Adipose tissue (tissue), 3 donors: ENCODE data around the gene POU2F3. TPM values are rescaled to one million over a fixed set of nuclear protein-coding genes. Genes with fewer than 3 reads are reported as not detected.
"Not testable (repeated sequence)": the region's sequence is repeated elsewhere in the genome, so short reads cannot be mapped to it uniquely, and the experiment has no call there.

Source experiments
- H3K27ac ChIP-seq: one replicate; pipeline ENCODE4 v1.5.1; 2013; ENCODE audit warnings: low read depth, low read length
- WGBS, 3 donors: extraction: QIAGEN DNeasy Blood & Tissue Kit; methylation state at CpG; one replicate each; pipeline ENCODE4 v1.1.7; 2013; 5-methylcytosine and 5-hydroxymethylcytosine counted together
- polyA plus RNA-seq, 3 donors: library from polyadenylated mRNA; stranded (reverse); fragments of 200-250 nt; gene quantifications; one replicate each; pipeline ENCODE4 v1.2.3, GENCODE V29; 2013
- donor health status: healthy with polysubstance abuse.
- donor health status: Bipolar disorder and iron deficiency.
- donor health status: healthy.

The POU2F3 gene
- polyA plus RNA-seq, 3 donors, result 0.08 to 0.16 TPM; not detected in 1

- 84 to 87% (median 87%) methylated on average over 7 of the region's 7 CpGs for WGBS, 3 donors
- H3K27ac ChIP-seq, result no peak overlapping the region
These were observed 20.7 kb downstream of the POU2F3 start for GRCh38 chr11:120260616-120261015.

GRCh38 chr11:120261321-120261720 is 21.4 kb downstream of the POU2F3 start:
- no peak overlapping the region for H3K27ac ChIP-seq

GRCh38 chr11:120261931-120262330 is 22.0 kb downstream of the POU2F3 start:
- whole genome bisulfite sequencing, 3 donors, result 76 to 91% (median 79%) methylated on average over 3 of the region's 3 CpGs
- H3K27ac ChIP-seq, result no peak overlapping the region

- WGBS, 3 donors, result 68 to 78% (median 75%) methylated on average over 2 of the region's 2 CpGs
- H3K27ac ChIP-seq, result no peak overlapping the region
These were observed 27.4 kb downstream of the POU2F3 start for GRCh38 chr11:120267319-120267718.

- no peak overlapping the region for H3K27ac ChIP-seq
- 70 to 78% (median 77%) methylated on average over 5 of the region's 5 CpGs for WGBS, 3 donors
These were observed 28.7 kb downstream of the POU2F3 start for GRCh38 chr11:120268686-120269085.

- WGBS, 3 donors, result 37 to 88% (median 72%) methylated on average over 1 of the region's 1 CpG
- H3K27ac ChIP-seq, result no peak overlapping the region
These were observed 30.4 kb downstream of the POU2F3 start for GRCh38 chr11:120270386-120270785.

- H3K27ac ChIP-seq, result no peak overlapping the region
- 81 to 88% (median 81%) methylated on average over 5 of the region's 5 CpGs for WGBS, 3 donors
These were observed 31.7 kb downstream of the POU2F3 start for GRCh38 chr11:120271672-120272071.

GRCh38 chr11:120272303-120272702 is 32.4 kb downstream of the POU2F3 start:
- no peak overlapping the region for H3K27ac ChIP-seq
- WGBS, 3 donors, result 71 to 91% (median 76%) methylated on average over 2 of the region's 2 CpGs

- WGBS, 3 donors, result 92 to 98% (median 96%) methylated on average over 2 of the region's 2 CpGs
- H3K27ac ChIP-seq, result no peak overlapping the region
These were observed 33.5 kb downstream of the POU2F3 start for GRCh38 chr11:120273432-120273831.

GRCh38 chr11:120273956-120274355 is 34.0 kb downstream of the POU2F3 start:
- 93 to 98% (median 95%) methylated on average over 2 of the region's 2 CpGs for WGBS, 3 donors
- not testable (repeated sequence) for H3K27ac ChIP-seq

GRCh38 chr11:120279502-120279901 is 39.6 kb downstream of the POU2F3 start:
- WGBS, 3 donors, result 85 to 88% (median 87%) methylated on average over 5 of the region's 5 CpGs
- H3K27ac ChIP-seq, result no peak overlapping the region

- WGBS, 3 donors, result 73 to 89% (median 85%) methylated on average over 5 of the region's 5 CpGs
These were observed 40.7 kb downstream of the POU2F3 start for GRCh38 chr11:120280600-120281051.

GRCh38 chr11:120281143-120281795 is 41.3 kb downstream of the POU2F3 start:
- no peak overlapping the region for H3K27ac ChIP-seq
- 58 to 72% (median 61%) methylated on average over 7 of the region's 7 CpGs for WGBS, 3 donors

More at GRCh38 chr11:120280600-120281051, 40.7 kb downstream of the POU2F3 start:
- H3K27ac ChIP-seq, result no peak overlapping the region

GRCh38 chr11:120283124-120283523 is 43.2 kb downstream of the POU2F3 start:
- 78 to 84% (median 80%) methylated on average over 2 of the region's 2 CpGs for WGBS, 3 donors
- H3K27ac ChIP-seq, result no peak overlapping the region

- no peak overlapping the region for H3K27ac ChIP-seq
- WGBS, 3 donors, result 83 to 93% (median 90%) methylated on average over 6 of the region's 6 CpGs
These were observed 44.3 kb downstream of the POU2F3 start for GRCh38 chr11:120284272-120284671.

GRCh38 chr11:120285256-120285655 is 45.3 kb downstream of the POU2F3 start:
- 81 to 90% (median 85%) methylated on average over 4 of the region's 4 CpGs for WGBS, 3 donors
- H3K27ac ChIP-seq, result no peak overlapping the region

- 85 to 95% (median 95%) methylated on average over 2 of the region's 2 CpGs for WGBS, 3 donors
These were observed 48.1 kb downstream of the POU2F3 start for GRCh38 chr11:120288021-120288420.

GRCh38 chr11:120289426-120289825 is 49.5 kb downstream of the POU2F3 start:
- WGBS, 3 donors, result 63 to 82% (median 71%) methylated on average over 9 of the region's 9 CpGs
- no peak overlapping the region for H3K27ac ChIP-seq

More at GRCh38 chr11:120288021-120288420, 48.1 kb downstream of the POU2F3 start:
- H3K27ac ChIP-seq, result no peak overlapping the region

GRCh38 chr11:120290956-120291355 is 51.0 kb downstream of the POU2F3 start:
- H3K27ac ChIP-seq, result no peak overlapping the region
- WGBS, 3 donors, result 47 to 54% (median 51%) methylated on average over 3 of the region's 3 CpGs

GRCh38 chr11:120293038-120293800 is 53.3 kb downstream of the POU2F3 start:
- H3K27ac ChIP-seq, result no peak overlapping the region
- 59 to 76% (median 65%) methylated on average over 5 of the region's 5 CpGs for WGBS, 3 donors
